ENCODE measurements around the gene SKIL. TPM values are rescaled to one million over a fixed set of nuclear protein-coding genes. Genes with fewer than 3 reads are reported as not detected.

The SKIL gene
- total RNA-seq, 2 experiments from 2014 or later, result 20.9 to 22.7 TPM

- no peak for DNase-seq
- no peaks in the 10 kb centered on the region for H3K27me3 Mint-ChIP-seq
- H3K27ac Mint-ChIP-seq, result no peak overlapping the region
- ChIA-PET POLR2A (no interaction called here), CTCF (interaction anchor here (1.0 kb wide), 1 partner anchor 43 kb away, joined by 3 read pairs; no protein-coding TSS in a partner anchor)
- no peak overlapping the region for H3K4me3 Mint-ChIP-seq
- no peaks in the 10 kb centered on the region for H3K9me3 Mint-ChIP-seq
- H3K36me3 Mint-ChIP-seq, result no peaks in the 10 kb centered on the region
- intact Hi-C loops (cut with micrococcal nuclease), result no loop called here
- H3K4me1 Mint-ChIP-seq (ENCODE audit: low read depth), result peaks cover 17% of the 10 kb centered on the region
Measured at GRCh38 chr3:170353485-170353884, 4.0 kb upstream of the SKIL start.

GRCh38 chr3:170354760-170355159, 2.8 kb upstream of the SKIL start:
- no peak for DNase-seq
- Mint-ChIP-seq H3K36me3 (peaks cover 2% of the 10 kb centered on the region), H3K27me3 (no peaks in the 10 kb centered on the region), H3K4me3 (no peak overlapping the region), H3K27ac (no peak overlapping the region), H3K9me3 (no peaks in the 10 kb centered on the region), H3K4me1 (ENCODE audit: low read depth) (peaks cover 25% of the 10 kb centered on the region)
- intact Hi-C loops (cut with micrococcal nuclease), result loop anchor here (5.0 kb wide), 3 partner anchors 42 to 542 kb away; partner anchors contain the start of genes LRRC34, LRRIQ4 and SEC62
- ChIA-PET POLR2A (no interaction called here), CTCF (no interaction called here)

- Mint-ChIP-seq H3K4me1 (ENCODE audit: low read depth) (peaks cover 34% of the 10 kb centered on the region), H3K36me3 (peaks cover 12% of the 10 kb centered on the region), H3K27ac (peak overlapping the region; percentile 67), H3K27me3 (no peaks in the 10 kb centered on the region), H3K4me3 (peak overlapping the region; percentile 68), H3K9me3 (no peaks in the 10 kb centered on the region)
- POLR2A ChIA-PET, result interaction anchor here (1.2 to 3.2 kb wide), 3 partner anchors 130 to 514 kb away, joined by 4 to 15 read pairs (median 11); partner anchors contain the start of genes PRKCI and RPL22L1
- CTCF ChIA-PET, result interaction anchor here (0.6 to 1.3 kb wide), 2 partner anchors 58 to 502 kb away, joined by 5 read pairs; no protein-coding TSS in a partner anchor
- peak; percentile 23 for DNase-seq
- intact Hi-C loops (cut with micrococcal nuclease), result loop anchor here (2.0 to 5.0 kb wide), 4 partner anchors 44 to 544 kb away; partner anchors contain the start of genes LRRC34, LRRIQ4, RPL22L1 and SEC62
Measured at GRCh38 chr3:170355738-170356595, 1.5 kb upstream of the SKIL start.

- H3K4me3 Mint-ChIP-seq, result peak overlapping the region; percentile 68
- H3K27ac Mint-ChIP-seq, result peak overlapping the region; percentile 67
- intact Hi-C loops (cut with micrococcal nuclease), result loop anchor here (1.0 to 5.0 kb wide), 7 partner anchors 44 to 544 kb away; partner anchors contain the start of genes LRRC34, LRRIQ4, PHC3 and PRKCI
- H3K27me3 Mint-ChIP-seq, result no peaks in the 10 kb centered on the region
- DNase-seq, result peak; percentile 69
- H3K4me1 Mint-ChIP-seq (ENCODE audit: low read depth), result peaks cover 39% of the 10 kb centered on the region
- ChIA-PET POLR2A (interaction anchor here (1.1 to 3.2 kb wide), 7 partner anchors 28 to 513 kb away, joined by 3 to 15 read pairs (median 5); partner anchors contain the start of genes PHC3, PRKCI and RPL22L1), CTCF (interaction anchor here (0.6 to 1.3 kb wide), 2 partner anchors 57 to 501 kb away, joined by 5 read pairs; no protein-coding TSS in a partner anchor)
- peaks cover 16% of the 10 kb centered on the region for H3K36me3 Mint-ChIP-seq
- H3K9me3 Mint-ChIP-seq, result no peaks in the 10 kb centered on the region
Measured at GRCh38 chr3:170356596-170357175, 829 bp upstream of the SKIL start.

GRCh38 chr3:170358042-170359010, 811 bp downstream of the SKIL start:
- CTCF ChIA-PET, result interaction anchor here (0.5 to 1.0 kb wide), 2 partner anchors 176 to 332 kb away, joined by 3 read pairs; partner anchors contain the start of gene PHC3
- Mint-ChIP-seq H3K27ac (peak overlapping the region; percentile 77), H3K36me3 (peaks cover 25% of the 10 kb centered on the region), H3K4me3 (peak overlapping the region; percentile 77), H3K4me1 (ENCODE audit: low read depth) (peaks cover 48% of the 10 kb centered on the region), H3K9me3 (no peaks in the 10 kb centered on the region), H3K27me3 (no peaks in the 10 kb centered on the region)
- peak; percentile 79 for DNase-seq
- POLR2A ChIA-PET, result interaction anchor here (1.1 to 3.2 kb wide), 6 partner anchors 30 to 511 kb away, joined by 3 to 15 read pairs (median 6); partner anchors contain the start of genes PRKCI and RPL22L1
- intact Hi-C loops (cut with micrococcal nuclease), result loop anchor here (1.0 to 5.0 kb wide), 5 partner anchors 46 to 595 kb away; partner anchors contain the start of genes LRRC34, LRRIQ4 and SEC62

GRCh38 chr3:170359178-170359704, 1.7 kb downstream of the SKIL start:
- ChIA-PET POLR2A (interaction anchor here (3.2 kb wide), 1 partner anchor 510 kb away, joined by 15 read pairs; the partner anchor contains the start of gene RPL22L1), CTCF (no interaction called here)
- Mint-ChIP-seq H3K27ac (no peak overlapping the region), H3K9me3 (no peaks in the 10 kb centered on the region), H3K4me1 (ENCODE audit: low read depth) (peaks cover 43% of the 10 kb centered on the region), H3K4me3 (peak overlapping the region; percentile 77), H3K27me3 (no peaks in the 10 kb centered on the region), H3K36me3 (peaks cover 31% of the 10 kb centered on the region)
- intact Hi-C loops (cut with micrococcal nuclease), result loop anchor here (2.0 to 5.0 kb wide), 4 partner anchors 47 to 547 kb away; partner anchors contain the start of genes LRRC34, LRRIQ4 and SEC62
- no peak for DNase-seq

GRCh38 chr3:170360466-170360865, 3.0 kb downstream of the SKIL start:
- POLR2A ChIA-PET, result no interaction called here
- intact Hi-C loops (cut with micrococcal nuclease), result no loop called here
- peaks cover 38% of the 10 kb centered on the region for H3K36me3 Mint-ChIP-seq

GRCh38 chr3:170360916-170361315, 3.4 kb downstream of the SKIL start:
- Mint-ChIP-seq H3K27ac (no peak overlapping the region), H3K27me3 (no peaks in the 10 kb centered on the region), H3K36me3 (peaks cover 38% of the 10 kb centered on the region), H3K9me3 (no peaks in the 10 kb centered on the region), H3K4me1 (ENCODE audit: low read depth) (peaks cover 49% of the 10 kb centered on the region), H3K4me3 (no peak overlapping the region)
- DNase-seq, result no peak
- intact Hi-C loops (cut with micrococcal nuclease), result no loop called here
- POLR2A ChIA-PET, result no interaction called here
- CTCF ChIA-PET, result no interaction called here

More at GRCh38 chr3:170360466-170360865, 3.0 kb downstream of the SKIL start:
- H3K9me3 Mint-ChIP-seq, result no peaks in the 10 kb centered on the region
- no peaks in the 10 kb centered on the region for H3K27me3 Mint-ChIP-seq
- peaks cover 53% of the 10 kb centered on the region for H3K4me1 Mint-ChIP-seq (ENCODE audit: low read depth)
- H3K27ac Mint-ChIP-seq, result no peak overlapping the region
- CTCF ChIA-PET, result interaction anchor here (0.6 kb wide), 1 partner anchor 208 kb away, joined by 3 read pairs; no protein-coding TSS in a partner anchor
- no peak for DNase-seq
- H3K4me3 Mint-ChIP-seq, result no peak overlapping the region

- intact Hi-C loops (cut with micrococcal nuclease), result no loop called here
- CTCF ChIA-PET, result no interaction called here
- Mint-ChIP-seq H3K36me3 (peaks cover 38% of the 10 kb centered on the region), H3K27me3 (no peaks in the 10 kb centered on the region), H3K4me3 (no peak overlapping the region), H3K4me1 (ENCODE audit: low read depth) (peaks cover 46% of the 10 kb centered on the region), H3K9me3 (no peaks in the 10 kb centered on the region), H3K27ac (no peak overlapping the region)
- DNase-seq, result no peak
- POLR2A ChIA-PET, result no interaction called here
Measured at GRCh38 chr3:170361711-170362110, 4.2 kb downstream of the SKIL start.

GRCh38 chr3:170363471-170363994, 6.0 kb downstream of the SKIL start:
- Mint-ChIP-seq H3K27me3 (no peaks in the 10 kb centered on the region), H3K4me3 (no peak overlapping the region), H3K4me1 (ENCODE audit: low read depth) (peaks cover 48% of the 10 kb centered on the region), H3K9me3 (no peaks in the 10 kb centered on the region), H3K36me3 (peaks cover 38% of the 10 kb centered on the region), H3K27ac (no peak overlapping the region)
- POLR2A ChIA-PET, result no interaction called here
- DNase-seq, result no peak
- CTCF ChIA-PET, result no interaction called here
- intact Hi-C loops (cut with micrococcal nuclease), result no loop called here

- peaks cover 39% of the 10 kb centered on the region for H3K4me1 Mint-ChIP-seq (ENCODE audit: low read depth)
- ChIA-PET CTCF (interaction anchor here (0.7 kb wide), 1 partner anchor 697 kb away, joined by 3 read pairs; no protein-coding TSS in a partner anchor), POLR2A (no interaction called here)
- intact Hi-C loops (cut with micrococcal nuclease), result no loop called here
- no peaks in the 10 kb centered on the region for H3K9me3 Mint-ChIP-seq
- H3K36me3 Mint-ChIP-seq, result peaks cover 33% of the 10 kb centered on the region
- no peak overlapping the region for H3K27ac Mint-ChIP-seq
- no peaks in the 10 kb centered on the region for H3K27me3 Mint-ChIP-seq
- no peak overlapping the region for H3K4me3 Mint-ChIP-seq
- DNase-seq, result no peak
Measured at GRCh38 chr3:170364965-170365364, 7.5 kb downstream of the SKIL start.
